AG04449 (cell line): ENCODE data around the gene KCNMB1.
"Not testable (repeated sequence)": the region's sequence is repeated elsewhere in the genome, so short reads cannot be mapped to it uniquely, and the experiment has no call there.

Experiments
- CTCF ChIA-PET: fragments of 350-600 bp; formaldehyde crosslinking; extraction: SDS; loops from one replicate; lab custom pipeline; 2021; ENCODE audit warnings: antibody characterized with exemption; lab: Yijun Ruan, JAX
- POLR2A ChIA-PET: fragments of 400-600, 350-600 bp; formaldehyde crosslinking; extraction: SDS; loops from one replicate; lab custom pipeline; 2020; ENCODE audit warnings: antibody characterized with exemption, inconsistent platforms; lab: Yijun Ruan, JAX
- DNase-seq: peaks from one replicate; pipeline ENCODE4 v3.0.0-alpha.2; 2010; ENCODE audit warnings: low read depth, low spot score
- H3K4me3 ChIP-seq: 2 replicates; pipeline ENCODE4 v1.5.1; 2011; ENCODE audit warnings: low read depth, mild to moderate bottlenecking, control low read depth, low read length
- TF ChIP-seq, protein P1 (sequence below): IDR thresholded peaks from one replicate; pipeline ENCODE4 v1.5.1; 2011; ENCODE audit warnings: mild to moderate bottlenecking, moderate library complexity, low read length, control low read depth, inconsistent platforms; ENCODE audit not compliant: insufficient read depth; ENCODE audit errors: missing control alignments

KCNMB1 gene

GRCh38 chr5:170380361-170380951 is 8.7 kb downstream of the KCNMB1 start:
- CTCF ChIA-PET = interaction anchor here (0.8 kb wide), 1 partner anchor 40 kb away, joined by 4 read pairs; no protein-coding TSS in a partner anchor
- no peak overlapping the region for H3K4me3 ChIP-seq
- POLR2A ChIA-PET = no interaction called here
- no peak for DNase-seq
- TF ChIP-seq, protein P1, sequence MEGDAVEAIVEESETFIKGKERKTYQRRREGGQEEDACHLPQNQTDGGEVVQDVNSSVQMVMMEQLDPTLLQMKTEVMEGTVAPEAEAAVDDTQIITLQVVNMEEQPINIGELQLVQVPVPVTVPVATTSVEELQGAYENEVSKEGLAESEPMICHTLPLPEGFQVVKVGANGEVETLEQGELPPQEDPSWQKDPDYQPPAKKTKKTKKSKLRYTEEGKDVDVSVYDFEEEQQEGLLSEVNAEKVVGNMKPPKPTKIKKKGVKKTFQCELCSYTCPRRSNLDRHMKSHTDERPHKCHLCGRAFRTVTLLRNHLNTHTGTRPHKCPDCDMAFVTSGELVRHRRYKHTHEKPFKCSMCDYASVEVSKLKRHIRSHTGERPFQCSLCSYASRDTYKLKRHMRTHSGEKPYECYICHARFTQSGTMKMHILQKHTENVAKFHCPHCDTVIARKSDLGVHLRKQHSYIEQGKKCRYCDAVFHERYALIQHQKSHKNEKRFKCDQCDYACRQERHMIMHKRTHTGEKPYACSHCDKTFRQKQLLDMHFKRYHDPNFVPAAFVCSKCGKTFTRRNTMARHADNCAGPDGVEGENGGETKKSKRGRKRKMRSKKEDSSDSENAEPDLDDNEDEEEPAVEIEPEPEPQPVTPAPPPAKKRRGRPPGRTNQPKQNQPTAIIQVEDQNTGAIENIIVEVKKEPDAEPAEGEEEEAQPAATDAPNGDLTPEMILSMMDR = no peak

- ChIA-PET POLR2A (no interaction called here), CTCF (no interaction called here)
- H3K4me3 ChIP-seq = no peak overlapping the region
- TF ChIP-seq, protein P1 = no peak
- no peak for DNase-seq
These were observed 10.4 kb downstream of the KCNMB1 start for GRCh38 chr5:170378740-170379139.

GRCh38 chr5:170377027-170377426 is 12.1 kb downstream of the KCNMB1 start:
- ChIA-PET POLR2A (no interaction called here), CTCF (no interaction called here)
- TF ChIP-seq, protein P1 = no peak
- no peak for DNase-seq
- no peak overlapping the region for H3K4me3 ChIP-seq

DNA sequence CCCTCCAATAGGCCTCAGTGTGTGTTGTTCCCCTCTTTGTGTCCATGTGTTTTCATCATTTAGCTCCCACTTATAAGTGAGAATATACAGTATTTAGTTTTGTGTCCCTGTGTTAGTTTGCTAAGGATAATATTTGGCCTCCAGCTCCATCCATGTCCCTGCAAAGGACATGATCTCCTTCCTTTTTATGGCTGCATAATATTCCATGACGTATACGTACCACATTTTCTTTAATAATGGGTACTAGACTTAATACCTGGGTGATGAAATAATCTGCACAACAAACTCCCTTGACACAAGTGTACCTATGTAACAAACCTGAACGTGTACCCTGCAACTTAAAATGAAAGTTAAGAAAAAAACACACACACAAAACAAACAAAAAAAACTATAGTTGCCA is 12.6 kb downstream of the KCNMB1 start:
- POLR2A ChIA-PET, CTCF ChIA-PET, DNase-seq, H3K4me3 ChIP-seq: not testable (repeated sequence)

DNA sequence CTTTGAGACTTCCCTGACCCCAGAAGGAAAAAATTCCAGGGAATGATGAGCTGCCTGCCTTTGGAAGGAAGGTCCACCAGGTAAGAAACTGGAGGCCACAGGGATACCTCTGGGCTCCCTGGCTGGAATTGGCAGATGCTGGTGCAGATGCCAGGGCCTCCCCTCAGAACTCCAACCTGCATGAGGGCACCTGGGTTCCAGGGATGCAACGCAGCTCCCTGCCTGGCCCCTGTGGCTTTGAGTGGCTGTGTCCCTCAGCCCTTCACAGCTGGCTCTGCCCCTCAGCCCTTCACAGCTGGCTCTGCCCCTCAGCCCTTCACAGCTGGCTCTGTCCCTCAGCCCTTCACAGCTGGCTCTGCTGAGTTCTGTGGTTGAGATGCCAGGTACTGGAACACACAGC is 13.9 kb downstream of the KCNMB1 start:
- TF ChIP-seq, protein P1 = no peak
- ChIA-PET POLR2A (no interaction called here), CTCF (interaction anchor here (1.1 kb wide), 1 partner anchor 46 kb away, joined by 4 read pairs; no protein-coding TSS in a partner anchor)
- H3K4me3 ChIP-seq = no peak overlapping the region
- no peak for DNase-seq

- ChIA-PET CTCF (no interaction called here), POLR2A (no interaction called here)
- no peak for DNase-seq
- TF ChIP-seq, protein P1 = no peak
- no peak overlapping the region for H3K4me3 ChIP-seq
These were observed 16.2 kb downstream of the KCNMB1 start for GRCh38 chr5:170372971-170373370.

GRCh38 chr5:170368586-170368985 is 20.6 kb downstream of the KCNMB1 start:
- no peak for DNase-seq
- ChIA-PET POLR2A (no interaction called here), CTCF (no interaction called here)
- H3K4me3 ChIP-seq = no peak overlapping the region
- TF ChIP-seq, protein P1 = no peak
